GM12865 (cell line): ENCODE results near the gene DLL1.

ENCODE experiments used
- DNase-seq: peaks from one replicate; pipeline ENCODE4 v3.0.0; 2010; ENCODE audit warnings: low read depth
- H3K4me3 ChIP-seq: 2 replicates; pipeline ENCODE4 v1.5.1; 2011; ENCODE audit warnings: mild to moderate bottlenecking, low read depth, low read length, control low read depth
- CTCF ChIP-seq: IDR thresholded peaks from 2 replicates; pipeline ENCODE4 v1.5.1; 2011; ENCODE audit warnings: low read length, control low read depth, low read depth, inconsistent platforms; ENCODE audit not compliant: insufficient read depth; ENCODE audit errors: missing control alignments

The DLL1 gene

GRCh38 chr6:170253910-170254269, 37.0 kb downstream of the DLL1 start:
- no peak for DNase-seq
- no peak for TF ChIP-seq CTCF
- H3K4me3 ChIP-seq, result no peak overlapping the region

- DNase-seq, result no peak
- no peak overlapping the region for H3K4me3 ChIP-seq
- no peak for TF ChIP-seq CTCF
Measured at GRCh38 chr6:170253226-170253909, 37.5 kb downstream of the DLL1 start.

- no peak for TF ChIP-seq CTCF
- no peak for DNase-seq
- no peak overlapping the region for H3K4me3 ChIP-seq
Measured at GRCh38 chr6:170251776-170252571, 38.9 kb downstream of the DLL1 start.

GRCh38 chr6:170250981-170251775, 39.7 kb downstream of the DLL1 start:
- TF ChIP-seq CTCF, result no peak
- no peak for DNase-seq
- H3K4me3 ChIP-seq, result no peak overlapping the region

GRCh38 chr6:170250455-170250854, 40.4 kb downstream of the DLL1 start:
- TF ChIP-seq CTCF, result no peak

GRCh38 chr6:170249817-170250216, 41.1 kb downstream of the DLL1 start:
- H3K4me3 ChIP-seq, result no peak overlapping the region
- no peak for TF ChIP-seq CTCF
- no peak for DNase-seq

More at GRCh38 chr6:170250455-170250854, 40.4 kb downstream of the DLL1 start:
- H3K4me3 ChIP-seq, result no peak overlapping the region
- no peak for DNase-seq
